Frontal cortex (tissue), 1 donor: ENCODE data around the gene FASLG. TPM values are rescaled to one million over a fixed set of nuclear protein-coding genes. Genes with fewer than 3 reads are reported as not detected.

Experiments used
- small RNA-seq: library from RNA; depleted of rRNA; stranded (forward); fragments of <200 nt; gene quantifications from one replicate; pipeline ENCODE3, GENCODE V24; 2014
- total RNA-seq: library from RNA; depleted of rRNA; stranded (reverse); fragments of >200 nt; gene quantifications from one replicate; pipeline ENCODE4 v1.2.3, GENCODE V29; 2014

FASLG gene
- total RNA-seq, 1 donor from 2014 or later: not detected

Small RNAs within 50 kb of the gene (small RNA-seq; reads per million reads assigned to genes)
- not detected for gene RNU6-693P

Other genes starting within 250 kb of the FASLG start
- not detected for gene C1orf105, start 238.4 kb upstream of the FASLG start, total RNA-seq
- 28.1 TPM for gene PIGC, start 215.0 kb upstream of the FASLG start, total RNA-seq
- gene SUCO, start 126.0 kb upstream of the FASLG start, total RNA-seq: 77.0 TPM